Subcutaneous adipose tissue (tissue), 4 donors: ENCODE data around the gene SNX25. TPM values are rescaled to one million over a fixed set of nuclear protein-coding genes. Genes with fewer than 3 reads are reported as not detected.

Experiments used
- CTCF ChIP-seq: fragments of 450-650 bp; IDR thresholded peaks from one replicate; pipeline ENCODE4 v1.5.1; 2016; ENCODE audit warnings: low read depth, mild to moderate bottlenecking, control low read depth, antibody characterized with exemption, moderate library complexity
- total RNA-seq, 4 donors: library from RNA; depleted of rRNA; stranded (reverse); fragments of >200 nt; gene quantifications; one replicate each; pipeline ENCODE4 v1.1.0, GENCODE V29; 2016

The SNX25 gene
- total RNA-seq, 4 donors from 2014 or later: 10.2 to 24.1 (median 14.0) TPM

- no peak for TF ChIP-seq CTCF
These were observed 50.3 kb downstream of the SNX25 start for GRCh38 chr4:185259719-185260118.

- no peak for TF ChIP-seq CTCF
These were observed 52.5 kb downstream of the SNX25 start for GRCh38 chr4:185261946-185262345.

GRCh38 chr4:185263419-185263818, 54.0 kb downstream of the SNX25 start:
- TF ChIP-seq CTCF: no peak

GRCh38 chr4:185265942-185266341, 56.5 kb downstream of the SNX25 start:
- TF ChIP-seq CTCF: no peak

GRCh38 chr4:185269286-185269685, 59.9 kb downstream of the SNX25 start:
- TF ChIP-seq CTCF: no peak

- TF ChIP-seq CTCF: no peak
These were observed 60.6 kb downstream of the SNX25 start for GRCh38 chr4:185270037-185270436.

- TF ChIP-seq CTCF: no peak
These were observed 61.5 kb downstream of the SNX25 start for GRCh38 chr4:185270885-185271284.
